Nephron progenitor cell (in vitro differentiated cells): Measurements from ENCODE around the gene HDGF.
A peak's percentile ranks its signal among the peaks of the same experiment; 100 is the strongest.
"Not testable (repeated sequence)": the region's sequence is repeated elsewhere in the genome, so short reads cannot be mapped to it uniquely, and the experiment has no call there.

Experiments
- DNase-seq: peaks from one replicate; pipeline ENCODE4 v3.0.0; 2021
- H3K27ac Mint-ChIP-seq: 2 replicates; pipeline ENCODE4 v1.8.0; 2021; ENCODE audit warnings: mild to moderate bottlenecking, moderate library complexity, mixed read lengths
- H3K27me3 Mint-ChIP-seq: 2 replicates; pipeline ENCODE4 v1.8.0; 2021; ENCODE audit warnings: mild to moderate bottlenecking, low read depth, mixed read lengths; ENCODE audit not compliant: poor library complexity
- H3K36me3 Mint-ChIP-seq: 2 replicates; pipeline ENCODE4 v1.8.0; 2021; ENCODE audit warnings: low read depth, mixed read lengths
- H3K4me1 Mint-ChIP-seq: 2 replicates; pipeline ENCODE4 v1.8.0; 2021; ENCODE audit warnings: mixed read lengths
- H3K4me3 Mint-ChIP-seq: 2 replicates; pipeline ENCODE4 v1.8.0; 2021; ENCODE audit warnings: mild to moderate bottlenecking, moderate library complexity, mixed read lengths
- H3K9me3 Mint-ChIP-seq: 2 replicates; pipeline ENCODE4 v1.8.0; 2021; ENCODE audit warnings: mild to moderate bottlenecking, moderate library complexity, mixed read lengths
- CTCF ChIP-seq: fragments of 200-600 bp; sonication (generic); IDR thresholded peaks from 2 replicates; pipeline ENCODE4 v1.5.0; 2021; ENCODE audit warnings: antibody characterized with exemption

Gene HDGF

GRCh38 chr1:156765666-156766065 is 14.2 kb upstream of the HDGF start:
- Mint-ChIP-seq H3K4me3 (no peak overlapping the region), H3K9me3 (no peaks in the 10 kb centered on the region), H3K27me3 (no peaks in the 10 kb centered on the region), H3K27ac (no peak overlapping the region), H3K4me1 (peaks cover 23% of the 10 kb centered on the region), H3K36me3 (peaks cover 10% of the 10 kb centered on the region)
- no peak for DNase-seq
- TF ChIP-seq CTCF = no peak

- not testable (repeated sequence) for DNase-seq, H3K4me3 Mint-ChIP-seq, H3K9me3 Mint-ChIP-seq, H3K27ac Mint-ChIP-seq, H3K27me3 Mint-ChIP-seq, H3K36me3 Mint-ChIP-seq
- peaks cover 23% of the 10 kb centered on the region for H3K4me1 Mint-ChIP-seq
Observed at GRCh38 chr1:156765136-156765535, 13.7 kb upstream of the HDGF start.

- H3K27ac Mint-ChIP-seq = no peak overlapping the region
- DNase-seq = no peak
- no peaks in the 10 kb centered on the region for H3K27me3 Mint-ChIP-seq
- peaks cover 19% of the 10 kb centered on the region for H3K4me1 Mint-ChIP-seq
- no peak overlapping the region for H3K4me3 Mint-ChIP-seq
- TF ChIP-seq CTCF = no peak
- no peaks in the 10 kb centered on the region for H3K9me3 Mint-ChIP-seq
- no peaks in the 10 kb centered on the region for H3K36me3 Mint-ChIP-seq
Observed at GRCh38 chr1:156760796-156761104, 9.3 kb upstream of the HDGF start.

GRCh38 chr1:156760092-156760795 is 8.8 kb upstream of the HDGF start:
- TF ChIP-seq CTCF = no peak
- H3K9me3 Mint-ChIP-seq = no peaks in the 10 kb centered on the region
- peaks cover 19% of the 10 kb centered on the region for H3K4me1 Mint-ChIP-seq
- H3K36me3 Mint-ChIP-seq = no peaks in the 10 kb centered on the region
- H3K4me3 Mint-ChIP-seq = no peak overlapping the region
- DNase-seq = no peak
- no peak overlapping the region for H3K27ac Mint-ChIP-seq
- no peaks in the 10 kb centered on the region for H3K27me3 Mint-ChIP-seq

- not testable (repeated sequence) for H3K9me3 Mint-ChIP-seq, H3K27ac Mint-ChIP-seq, DNase-seq, H3K4me3 Mint-ChIP-seq, H3K36me3 Mint-ChIP-seq, H3K27me3 Mint-ChIP-seq
- peaks cover 23% of the 10 kb centered on the region for H3K4me1 Mint-ChIP-seq
Observed at GRCh38 chr1:156757572-156758253, 6.2 kb upstream of the HDGF start.

- Mint-ChIP-seq H3K9me3 (no peaks in the 10 kb centered on the region), H3K36me3 (no peaks in the 10 kb centered on the region), H3K27ac (no peak overlapping the region), H3K4me3 (no peak overlapping the region), H3K4me1 (peaks cover 25% of the 10 kb centered on the region), H3K27me3 (no peaks in the 10 kb centered on the region)
- no peak for TF ChIP-seq CTCF
- no peak for DNase-seq
Observed at GRCh38 chr1:156756355-156756754, 4.9 kb upstream of the HDGF start.

- Mint-ChIP-seq H3K9me3 (no peaks in the 10 kb centered on the region), H3K4me1 (peaks cover 27% of the 10 kb centered on the region), H3K4me3 (no peak overlapping the region), H3K27me3 (no peaks in the 10 kb centered on the region), H3K27ac (peak overlapping the region; percentile 48), H3K36me3 (no peaks in the 10 kb centered on the region)
- no peak for TF ChIP-seq CTCF
- DNase-seq = no peak
Observed at GRCh38 chr1:156755527-156755950, 4.1 kb upstream of the HDGF start.
